Keratinocyte (primary cell): Measurements from ENCODE around the gene VWA5A. TPM values are rescaled to one million over a fixed set of nuclear protein-coding genes. Genes with fewer than 3 reads are reported as not detected.

Experiments used
- DNase-seq: peaks from one replicate; pipeline ENCODE4 v3.0.0-alpha.2; 2011; ENCODE audit warnings: low read depth, missing footprints, low spot score
- FAIRE-seq: peaks from 2 replicates; lab custom pipeline; 2011; peaks lifted over from hg19 to GRCh38; lab: Jason Lieb, UNC
- H2AFZ ChIP-seq: 2 replicates; pipeline ENCODE4 v1.6.0; 2012; ENCODE audit warnings: low read length, control low read depth, inconsistent platforms; ENCODE audit not compliant: control insufficient read depth
- H3K27ac ChIP-seq: 2 replicates; pipeline ENCODE4 v1.5.1; 2011; ENCODE audit warnings: low read length; ENCODE audit not compliant: control insufficient read depth, insufficient read depth
- H3K27me3 ChIP-seq: 3 replicates; pipeline ENCODE4 v1.6.0; 2011; ENCODE audit warnings: low read length; ENCODE audit not compliant: control insufficient read depth, insufficient read depth; ENCODE audit errors: extremely low read depth
- H3K36me3 ChIP-seq, 2 experiments: 2 replicates in 1 of 2; 3 replicates in 1 of 2; pipeline ENCODE4 v1.5.1; 2011; ENCODE audit warnings: low read length in 2 of 2, mild to moderate bottlenecking in 1 of 2; ENCODE audit not compliant: control insufficient read depth in 2 of 2, insufficient read depth in 2 of 2; ENCODE audit errors: extremely low read depth in 1 of 2
- H3K4me1 ChIP-seq: 3 replicates; pipeline ENCODE4 v1.5.1; 2011; ENCODE audit warnings: low read length; ENCODE audit not compliant: control insufficient read depth, insufficient read depth; ENCODE audit errors: extremely low read depth
- H3K4me2 ChIP-seq: 3 replicates; pipeline ENCODE4 v1.6.0; 2011; ENCODE audit warnings: low read depth, low read length; ENCODE audit not compliant: control insufficient read depth, insufficient read depth; ENCODE audit errors: extremely low read depth
- H3K4me3 ChIP-seq, 3 experiments: fragments of 200-600 bp in 1 of 3; sonication (generic) in 1 of 3; 2 replicates in 2 of 3; 3 replicates in 1 of 3; pipeline ENCODE4 v1.5.1; 2011 to 2016; ENCODE audit warnings: low read length in 3 of 3, mild to moderate bottlenecking in 3 of 3, control low read depth in 2 of 3, inconsistent platforms in 1 of 3, low read depth in 1 of 3, mixed read lengths in 1 of 3, mixed run types in 1 of 3, moderate library complexity in 1 of 3; ENCODE audit not compliant: control insufficient read depth in 2 of 3, insufficient read depth in 2 of 3; ENCODE audit errors: extremely low read depth in 1 of 3
- H3K79me2 ChIP-seq: 2 replicates; pipeline ENCODE4 v1.6.0; 2012; ENCODE audit warnings: low read length; ENCODE audit not compliant: control insufficient read depth, insufficient read depth
- H3K9ac ChIP-seq: 3 replicates; pipeline ENCODE4 v1.6.0; 2011; ENCODE audit warnings: low read length; ENCODE audit not compliant: control insufficient read depth, insufficient read depth; ENCODE audit errors: extremely low read depth
- H3K9me1 ChIP-seq: 3 replicates; pipeline ENCODE4 v1.6.0; 2011; ENCODE audit warnings: low read length; ENCODE audit not compliant: control insufficient read depth, insufficient read depth; ENCODE audit errors: extremely low read depth
- H3K9me3 ChIP-seq: 2 replicates; pipeline ENCODE4 v1.5.1; 2012; ENCODE audit warnings: low read depth, low read length; ENCODE audit not compliant: control insufficient read depth
- H4K20me1 ChIP-seq: 3 replicates; pipeline ENCODE4 v1.6.0; 2011; ENCODE audit warnings: low read length; ENCODE audit not compliant: control insufficient read depth, insufficient read depth; ENCODE audit errors: extremely low read depth
- CTCF ChIP-seq, 3 experiments: IDR thresholded peaks in 1 of 3; conservative IDR thresholded peaks in 1 of 3; optimal IDR thresholded peaks in 1 of 3; 2 replicates in 2 of 3; 3 replicates in 1 of 3; pipeline versions ENCODE3 to v1.5.1; 2011; ENCODE audit warnings: low read length in 3 of 3, mild to moderate bottlenecking in 3 of 3, moderate library complexity in 2 of 3, control low read depth in 1 of 3, inconsistent platforms in 1 of 3; ENCODE audit not compliant: insufficient read depth in 2 of 3; ENCODE audit errors: extremely low read depth in 1 of 3
- EZH2 ChIP-seq: IDR thresholded peaks from one replicate; pipeline ENCODE4 v1.6.1; 2012; ENCODE audit warnings: inconsistent platforms, mild to moderate bottlenecking, low read length, moderate library complexity
- dilution Hi-C: fragments of 300-500 bp; cut with MboI; formaldehyde crosslinking; loops from one replicate; pipeline ENCODE4 v1.7.0; 2020; ENCODE audit warnings: low sequenced_read_pairs; ENCODE audit not compliant: extremely low pct_ligation_motif_present
- polyA plus RNA-seq, 5 experiments: library from polyadenylated mRNA; depleted of rRNA in 3 of 5; stranded (reverse) in 3 of 5; stranded (forward) in 1 of 5; unstranded in 1 of 5; fragments of >200 nt; gene quantifications; 1 replicate in 1 of 5; 2 replicates in 3 of 5; 3 replicates in 1 of 5; pipeline versions ENCODE4 v1.2.1 to v1.2.3, GENCODE V29; 2011 to 2012; ENCODE audit warnings: missing spikeins in 2 of 5, low read depth in 1 of 5, low replicate concordance in 1 of 5

Gene VWA5A
- polyA plus RNA-seq, 1 donor (not counting 4 experiments of a cell fraction or from before 2014, with no cell fraction given), result 36.4 TPM

- Histone ChIP-seq H4K20me1 (no peaks in the 10 kb centered on the region), H3K27ac (no peak overlapping the region), H3K27me3 (no peaks in the 10 kb centered on the region), H3K4me2 (no peak overlapping the region), H3K4me3 (no peak overlapping the region), H3K9me1 (no peaks in the 10 kb centered on the region), H3K36me3 (no peaks in the 10 kb centered on the region), H3K9ac (no peak overlapping the region), H3K4me1 (peaks cover 37% of the 10 kb centered on the region), H3K79me2 (no peaks in the 10 kb centered on the region), H3K9me3 (no peaks in the 10 kb centered on the region), H2AFZ (no peak overlapping the region)
- DNase-seq, result no peak
- no peak for TF ChIP-seq EZH2
- no peak for TF ChIP-seq CTCF (optimal IDR thresholded peaks at IDR 0.05 in 1 of 3, IDR thresholded peaks at IDR 0.05 in 1 of 3, conservative IDR thresholded peaks at IDR 0.05 in 1 of 3; ENCODE audit: extremely low read depth in 1 of 3, insufficient read depth in 2 of 3, low read length in 3 of 3)
- FAIRE-seq, result no peak
- dilution Hi-C loops, result no loop called here
These were observed 36.7 kb upstream of the VWA5A start for GRCh38 chr11:124078591-124078990.

DNA sequence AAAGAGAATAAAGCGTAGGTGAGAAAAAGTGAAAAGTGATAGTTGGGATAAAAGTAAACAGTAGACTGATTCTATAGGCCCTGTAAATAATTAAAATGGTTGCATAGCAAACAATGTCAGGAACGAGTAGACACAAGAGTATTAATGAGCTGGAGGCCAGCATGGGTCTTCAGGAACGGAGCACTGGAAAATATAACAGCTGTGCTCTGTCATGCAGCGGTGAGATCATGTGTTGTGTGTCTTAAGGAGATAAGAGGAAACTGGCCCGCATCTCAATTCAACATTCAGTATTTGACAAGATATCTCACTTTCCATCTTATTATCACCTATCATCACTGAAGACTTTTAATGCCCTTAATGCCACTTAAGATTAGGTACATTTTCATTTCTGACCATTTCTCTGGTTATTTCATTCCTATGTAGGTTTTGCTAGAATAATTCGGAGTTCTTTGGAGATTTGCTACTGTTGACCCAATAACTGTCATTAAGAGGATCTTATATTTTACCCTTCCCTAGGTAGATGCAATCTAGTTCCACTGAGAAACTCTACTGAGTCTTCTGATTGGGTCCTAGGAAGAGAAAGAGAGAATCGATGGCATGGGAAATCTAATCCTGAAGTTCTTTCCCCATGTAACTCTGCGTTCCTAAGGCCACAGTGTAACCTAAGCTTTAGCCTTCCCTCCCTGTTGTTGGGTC lies 35.5 kb upstream of the VWA5A start:
- H3K9me3 ChIP-seq, result no peaks in the 10 kb centered on the region
- H3K36me3 ChIP-seq, result no peaks in the 10 kb centered on the region
- no peak overlapping the region for H2AFZ ChIP-seq
- no peaks in the 10 kb centered on the region for H3K79me2 ChIP-seq
- no peak overlapping the region for H3K4me3 ChIP-seq
- TF ChIP-seq CTCF (optimal IDR thresholded peaks at IDR 0.05 in 1 of 3, IDR thresholded peaks at IDR 0.05 in 1 of 3, conservative IDR thresholded peaks at IDR 0.05 in 1 of 3; ENCODE audit: extremely low read depth in 1 of 3, insufficient read depth in 2 of 3, low read length in 3 of 3), result no peak
- no peak for TF ChIP-seq EZH2
- H3K9ac ChIP-seq, result no peak overlapping the region
- H3K9me1 ChIP-seq, result no peaks in the 10 kb centered on the region
- peak overlapping the region; percentile 0 for H3K4me2 ChIP-seq
- H3K4me1 ChIP-seq, result peaks cover 37% of the 10 kb centered on the region
- dilution Hi-C loops, result no loop called here
- DNase-seq, result no peak
- peak; percentile 32 for FAIRE-seq
- H4K20me1 ChIP-seq, result no peaks in the 10 kb centered on the region
- no peaks in the 10 kb centered on the region for H3K27me3 ChIP-seq
- peak overlapping the region; percentile 34 for H3K27ac ChIP-seq
